ENCODE data around the gene NAT10. TPM values are rescaled to one million over a fixed set of nuclear protein-coding genes. Genes with fewer than 3 reads are reported as not detected.

NAT10 gene
- total and polyA plus RNA-seq, 7 experiments from 2014 or later: 33.8 to 104 (median 69.3) TPM

DNA sequence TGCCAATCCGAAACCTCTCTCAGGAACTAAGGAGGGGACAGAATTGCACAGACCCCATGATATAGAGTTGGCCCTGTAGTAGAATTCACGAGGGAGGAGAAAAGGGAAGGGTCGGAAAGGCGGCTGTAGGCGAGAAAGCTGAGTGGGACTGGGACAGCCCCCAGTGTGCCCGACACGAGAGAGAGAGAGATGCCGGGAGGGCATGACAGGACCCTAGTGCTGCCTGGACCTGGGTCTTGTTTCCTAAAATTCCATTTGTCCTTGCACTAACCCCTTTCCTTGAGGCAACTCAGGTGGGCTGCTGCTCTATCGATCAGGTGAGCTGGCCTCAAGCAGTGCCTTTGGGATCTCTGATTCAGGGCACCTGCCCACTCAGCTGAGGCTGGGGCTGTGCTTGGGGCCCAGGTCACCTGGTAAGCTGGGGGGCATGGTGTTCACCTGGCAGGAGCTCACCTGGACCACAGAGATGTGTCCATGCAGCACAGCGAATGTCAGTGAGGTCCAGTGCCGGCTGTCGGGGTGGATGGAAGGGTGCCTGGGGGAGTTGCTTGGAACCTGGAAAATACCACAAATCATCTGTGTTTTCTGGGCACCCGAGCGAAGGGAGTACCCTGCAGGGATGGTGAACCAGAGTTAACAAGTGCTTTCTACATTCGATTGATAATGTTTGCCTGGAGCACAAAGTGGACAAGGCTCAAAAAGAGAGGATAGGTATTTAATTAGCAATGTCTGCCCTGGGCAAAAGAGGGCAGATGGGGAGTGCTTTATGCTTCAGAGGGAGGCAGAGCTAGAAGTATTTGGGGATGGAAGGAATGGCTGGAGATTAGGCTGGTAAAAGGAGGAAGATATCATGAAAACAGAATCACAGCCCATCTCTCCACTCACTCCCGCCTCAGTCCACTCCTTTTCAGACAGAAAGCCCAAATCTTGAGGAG lies 61.6 kb downstream of the NAT10 start:
- Mint-ChIP-seq H3K9me3 (no peaks in the 10 kb centered on the region), H3K36me3 (no peaks in the 10 kb centered on the region), H3K27ac (peak overlapping the region in 1 of 9 donors; percentile 52), H3K4me3 (no peak overlapping the region), H3K27me3 (peaks cover 0 to 3% (median 0%) of the 10 kb centered on the region in 5 donors), H3K4me1 (no peaks in the 10 kb centered on the region)
- Histone ChIP-seq H3K4me3 (ENCODE audit: low read length) (no peak overlapping the region), H3K27ac (ENCODE audit: low read depth, low read length) (no peak overlapping the region), H3K27me3 (ENCODE audit: control insufficient read depth in 2 of 2, insufficient read depth in 2 of 2, low read length in 2 of 2) (no peaks in the 10 kb centered on the region), H3K9me3 (ENCODE audit: control insufficient read depth in 2 of 3, low read length in 3 of 3) (no peaks in the 10 kb centered on the region), H3K4me1 (ENCODE audit: control insufficient read depth in 2 of 2, insufficient read depth in 2 of 2, low read length in 2 of 2) (no peaks in the 10 kb centered on the region), H3K36me3 (ENCODE audit: control insufficient read depth in 2 of 3, insufficient read depth in 3 of 3, low read length in 3 of 3) (no peaks in the 10 kb centered on the region)
- intact Hi-C loops (cut with micrococcal nuclease): no loop called here
- no peak for DNase-seq
- CTCF ChIA-PET: interaction anchor here (0.6 kb wide), 1 partner anchor 365 kb away, joined by 3 read pairs; no protein-coding TSS in a partner anchor
- POLR2A ChIA-PET: no interaction called here
- ATAC-seq: no peak

DNA sequence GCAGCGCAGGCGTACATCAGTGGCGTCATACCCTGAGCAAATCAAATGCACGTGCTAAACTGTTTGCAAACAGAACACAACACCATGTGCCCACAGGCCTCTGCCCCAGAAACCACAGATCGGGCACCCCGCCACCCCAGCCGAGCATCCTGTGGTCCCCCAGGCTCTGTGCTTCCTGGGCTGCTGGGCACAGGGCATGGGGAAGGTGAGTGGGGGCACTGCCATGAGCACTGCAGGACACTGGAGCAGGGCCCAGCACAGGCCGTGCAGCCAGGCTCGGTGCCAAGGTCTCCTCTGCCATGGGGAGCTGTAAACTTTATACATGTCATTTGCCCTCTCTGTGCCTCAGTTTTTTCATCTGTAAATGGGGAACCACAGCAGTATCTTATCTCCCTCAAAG lies 62.5 kb downstream of the NAT10 start:
- DNase-seq (no peak), ATAC-seq (no peak)
- H3K36me3 ChIP-seq (ENCODE audit: control insufficient read depth in 2 of 3, insufficient read depth in 3 of 3, low read length in 3 of 3): no peaks in the 10 kb centered on the region
- no peaks in the 10 kb centered on the region for H3K9me3 ChIP-seq (ENCODE audit: control insufficient read depth in 2 of 3, low read length in 3 of 3)
- intact Hi-C loops (cut with micrococcal nuclease): no loop called here
- no peak overlapping the region for H3K4me3 ChIP-seq (ENCODE audit: low read length)
- ChIA-PET POLR2A (no interaction called here), CTCF (interaction anchor here (0.6 kb wide), 1 partner anchor 366 kb away, joined by 3 read pairs; no protein-coding TSS in a partner anchor)
- H3K27ac ChIP-seq (ENCODE audit: low read depth, low read length): no peak overlapping the region
- H3K27ac Mint-ChIP-seq: no peak overlapping the region
- H3K36me3 Mint-ChIP-seq: no peaks in the 10 kb centered on the region
- H3K9me3 Mint-ChIP-seq: no peaks in the 10 kb centered on the region
- H3K27me3 Mint-ChIP-seq: peaks cover 0 to 4% (median 0%) of the 10 kb centered on the region in 5 donors
- H3K27me3 ChIP-seq (ENCODE audit: control insufficient read depth in 2 of 2, insufficient read depth in 2 of 2, low read length in 2 of 2): no peaks in the 10 kb centered on the region
- no peak overlapping the region for H3K4me3 Mint-ChIP-seq
- H3K4me1 Mint-ChIP-seq: no peaks in the 10 kb centered on the region
- no peaks in the 10 kb centered on the region for H3K4me1 ChIP-seq (ENCODE audit: control insufficient read depth in 2 of 2, insufficient read depth in 2 of 2, low read length in 2 of 2)

DNA sequence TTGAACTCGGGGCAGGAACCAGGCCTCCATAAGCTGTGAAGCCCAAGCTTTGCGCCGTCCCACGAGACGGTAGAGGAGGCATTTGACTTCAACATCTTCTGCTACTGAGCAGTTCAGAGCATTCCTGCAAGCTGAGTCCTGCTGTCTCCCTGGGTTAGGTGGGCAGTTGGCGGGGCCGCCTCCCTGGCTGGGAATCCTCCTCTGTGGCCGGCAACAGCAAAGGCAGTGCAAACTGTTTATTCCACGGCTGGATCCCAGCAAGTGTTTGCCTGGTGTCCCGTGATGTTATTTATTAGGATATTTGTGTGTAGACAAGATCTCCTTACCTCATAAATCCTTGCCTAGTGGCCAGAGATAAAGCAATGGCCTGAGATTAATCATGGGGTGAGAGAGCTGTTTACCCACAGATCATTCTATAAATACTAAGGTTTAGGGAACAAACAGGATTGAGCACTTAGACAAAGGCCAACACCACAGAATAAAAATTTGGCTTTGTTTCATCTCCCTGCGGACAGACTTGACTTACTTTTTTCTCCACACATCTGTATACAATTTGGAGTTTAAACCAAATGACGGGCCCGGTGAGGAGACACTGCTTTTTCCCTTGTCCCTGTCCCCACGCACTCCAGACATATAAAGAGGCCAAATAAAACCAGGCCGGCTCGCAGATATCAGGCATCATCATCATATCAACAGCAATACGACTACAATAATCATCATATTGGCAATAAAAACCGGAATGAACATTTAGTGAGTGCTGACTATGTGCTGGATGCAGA lies 63.4 kb downstream of the NAT10 start:
- DNase-seq (no peak), ATAC-seq (no peak)
- peaks cover 0 to 4% (median 0%) of the 10 kb centered on the region in 5 donors for H3K27me3 Mint-ChIP-seq
- H3K4me3 Mint-ChIP-seq: no peak overlapping the region
- POLR2A ChIA-PET: no interaction called here
- peaks cover 0 to 3% (median 0%) of the 10 kb centered on the region in 7 donors for H3K4me1 Mint-ChIP-seq
- no peak overlapping the region for H3K27ac ChIP-seq (ENCODE audit: low read depth, low read length)
- H3K9me3 Mint-ChIP-seq: no peaks in the 10 kb centered on the region
- no peak overlapping the region for H3K4me3 ChIP-seq (ENCODE audit: low read length)
- no peaks in the 10 kb centered on the region for H3K4me1 ChIP-seq (ENCODE audit: control insufficient read depth in 2 of 2, insufficient read depth in 2 of 2, low read length in 2 of 2)
- H3K27me3 ChIP-seq (ENCODE audit: control insufficient read depth in 2 of 2, insufficient read depth in 2 of 2, low read length in 2 of 2): no peaks in the 10 kb centered on the region
- H3K36me3 ChIP-seq (ENCODE audit: control insufficient read depth in 2 of 3, insufficient read depth in 3 of 3, low read length in 3 of 3): no peaks in the 10 kb centered on the region
- no peak overlapping the region for H3K27ac Mint-ChIP-seq
- H3K9me3 ChIP-seq (ENCODE audit: control insufficient read depth in 2 of 3, low read length in 3 of 3): no peaks in the 10 kb centered on the region
- intact Hi-C loops (cut with micrococcal nuclease): no loop called here
- CTCF ChIA-PET: no interaction called here
- H3K36me3 Mint-ChIP-seq: no peaks in the 10 kb centered on the region

DNA sequence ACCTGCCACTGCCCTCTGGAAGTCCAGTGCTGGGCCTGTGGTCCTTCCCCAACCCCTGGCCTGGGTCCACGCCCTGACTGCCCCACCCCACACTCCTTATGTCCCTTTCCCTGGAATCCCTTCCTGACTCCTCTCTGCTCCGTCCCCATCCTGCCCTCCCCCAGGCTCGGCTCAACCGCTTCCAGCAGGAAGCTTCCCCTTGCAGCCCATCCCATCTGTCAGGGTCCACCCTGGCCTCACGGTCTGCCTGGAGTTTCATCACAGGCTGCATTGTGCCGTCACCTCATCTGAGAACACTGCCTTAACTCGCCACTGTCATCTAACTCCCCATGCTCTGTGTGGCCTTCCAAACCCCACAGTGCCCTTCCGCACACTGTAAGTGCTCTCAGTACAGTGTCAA lies 64.3 kb downstream of the NAT10 start:
- no peak overlapping the region for H3K4me3 Mint-ChIP-seq
- CTCF ChIA-PET: interaction anchor here (0.5 kb wide), 1 partner anchor 76 kb away, joined by 6 read pairs; no protein-coding TSS in a partner anchor
- DNase-seq (no peak), ATAC-seq (no peak)
- H3K4me1 Mint-ChIP-seq: peaks cover 0 to 7% (median 1%) of the 10 kb centered on the region in 7 donors
- peaks cover 0 to 4% of the 10 kb centered on the region in 2 donors for H3K4me1 ChIP-seq (ENCODE audit: control insufficient read depth in 2 of 2, insufficient read depth in 2 of 2, low read length in 2 of 2)
- intact Hi-C loops (cut with micrococcal nuclease): loop anchor here (5.0 to 10.0 kb wide), 2 partner anchors 117 to 295 kb away; partner anchors contain the start of gene CAPRIN1 (in 1 of the 2)
- H3K4me3 ChIP-seq (ENCODE audit: low read length): no peak overlapping the region
- H3K27me3 Mint-ChIP-seq: peaks cover 0 to 4% (median 0%) of the 10 kb centered on the region in 5 donors
- H3K36me3 Mint-ChIP-seq: no peaks in the 10 kb centered on the region
- H3K36me3 ChIP-seq (ENCODE audit: control insufficient read depth in 2 of 3, insufficient read depth in 3 of 3, low read length in 3 of 3): no peaks in the 10 kb centered on the region
- no peaks in the 10 kb centered on the region for H3K9me3 Mint-ChIP-seq
- H3K27me3 ChIP-seq (ENCODE audit: control insufficient read depth in 2 of 2, insufficient read depth in 2 of 2, low read length in 2 of 2): no peaks in the 10 kb centered on the region
- no peak overlapping the region for H3K27ac ChIP-seq (ENCODE audit: low read depth, low read length)
- POLR2A ChIA-PET: no interaction called here
- no peak overlapping the region for H3K27ac Mint-ChIP-seq
- no peaks in the 10 kb centered on the region for H3K9me3 ChIP-seq (ENCODE audit: control insufficient read depth in 2 of 3, low read length in 3 of 3)

DNA sequence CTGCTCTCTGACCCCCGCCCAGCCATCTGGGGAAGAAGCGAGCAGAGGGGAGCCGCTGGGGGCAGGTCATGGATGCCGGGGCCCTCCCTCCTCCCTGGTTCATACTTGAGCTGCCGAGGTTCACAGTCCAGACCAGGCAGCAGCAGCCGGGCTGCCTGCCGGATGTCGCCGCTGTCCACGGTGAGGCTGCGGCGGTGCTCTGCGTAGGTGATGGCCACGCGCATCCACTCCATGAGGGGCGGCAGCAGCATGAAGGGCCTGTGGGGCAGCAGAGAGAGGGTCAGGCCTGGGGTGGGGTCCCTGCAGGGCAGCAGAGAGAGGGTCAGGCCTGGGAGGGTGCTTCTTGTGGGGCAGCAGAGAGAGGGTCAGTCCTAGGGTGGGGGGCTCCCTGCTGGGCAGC lies 67.6 kb downstream of the NAT10 start:
- ATAC-seq: no peak
- Mint-ChIP-seq H3K27me3 (peaks cover 0 to 6% (median 0%) of the 10 kb centered on the region in 5 donors), H3K36me3 (no peaks in the 10 kb centered on the region), H3K4me1 (peaks cover 0 to 18% (median 4%) of the 10 kb centered on the region in 7 donors), H3K27ac (no peak overlapping the region), H3K4me3 (no peak overlapping the region), H3K9me3 (no peaks in the 10 kb centered on the region)
- H3K36me3 ChIP-seq (ENCODE audit: control insufficient read depth in 2 of 3, insufficient read depth in 3 of 3, low read length in 3 of 3): no peaks in the 10 kb centered on the region
- CTCF ChIA-PET: interaction anchor here (0.6 to 3.0 kb wide), 5 partner anchors 19 to 188 kb away, joined by 3 to 13 read pairs (median 8); partner anchors contain the start of gene ABTB2
- H3K9me3 ChIP-seq (ENCODE audit: control insufficient read depth in 2 of 3, low read length in 3 of 3): no peaks in the 10 kb centered on the region
- no peak overlapping the region for H3K27ac ChIP-seq (ENCODE audit: low read depth, low read length)
- no peaks in the 10 kb centered on the region for H3K27me3 ChIP-seq (ENCODE audit: control insufficient read depth in 2 of 2, insufficient read depth in 2 of 2, low read length in 2 of 2)
- POLR2A ChIA-PET: no interaction called here
- no peak for DNase-seq
- H3K4me3 ChIP-seq (ENCODE audit: low read length): no peak overlapping the region
- intact Hi-C loops (cut with micrococcal nuclease): loop anchor here (5.0 to 10.0 kb wide), 2 partner anchors 121 to 292 kb away; partner anchors contain the start of gene CAPRIN1 (in 1 of the 2)
- H3K4me1 ChIP-seq (ENCODE audit: control insufficient read depth in 2 of 2, insufficient read depth in 2 of 2, low read length in 2 of 2): peaks cover 0 to 4% of the 10 kb centered on the region in 2 donors

DNA sequence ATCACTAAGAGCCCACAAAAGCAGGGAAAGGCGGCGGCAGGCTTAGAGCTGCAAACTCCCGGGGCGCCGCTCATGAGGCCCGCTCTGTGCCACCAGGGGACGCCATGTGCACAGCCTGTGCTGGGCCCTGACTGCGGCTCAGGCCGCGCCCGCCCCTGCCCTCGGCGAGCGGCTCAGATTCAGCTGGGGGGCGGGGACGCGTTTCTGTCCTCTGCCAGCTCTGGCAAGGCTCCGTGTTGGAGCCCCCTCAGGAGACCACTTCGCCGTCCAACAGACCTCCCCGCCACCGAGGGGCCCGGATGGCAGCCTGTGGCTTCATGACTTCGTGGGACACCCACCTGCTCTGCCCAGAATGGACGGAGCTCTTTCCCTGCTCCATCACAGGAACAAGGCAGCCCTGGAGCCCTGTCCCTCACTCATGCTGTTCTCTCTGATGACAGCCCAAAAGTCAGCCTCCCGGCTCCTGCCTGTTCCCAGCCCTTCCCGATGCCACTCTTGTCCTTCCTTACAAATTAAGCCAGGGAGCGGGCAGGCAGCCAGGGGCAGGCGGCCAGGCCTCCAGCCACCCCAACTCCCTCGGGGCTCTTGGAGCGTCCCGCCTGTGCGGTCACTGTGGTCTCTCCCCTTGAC lies 69.1 kb downstream of the NAT10 start:
- ChIA-PET POLR2A (interaction anchor here (0.8 to 1.7 kb wide), 2 partner anchors 183 to 187 kb away, joined by 4 to 22 read pairs; partner anchors contain the start of gene ABTB2), CTCF (interaction anchor here (0.6 to 3.0 kb wide), 21 partner anchors 10 to 400 kb away, joined by 3 to 26 read pairs (median 4); partner anchors contain the start of genes ABTB2 and FBXO3)
- H3K4me1 ChIP-seq (ENCODE audit: control insufficient read depth in 2 of 2, insufficient read depth in 2 of 2, low read length in 2 of 2): peaks cover 0 to 4% of the 10 kb centered on the region in 2 donors
- intact Hi-C loops (cut with micrococcal nuclease): loop anchor here (1.0 to 10.0 kb wide), 11 partner anchors 74 to 366 kb away; partner anchors contain the start of gene CAPRIN1 (in 1 of the 2)
- H3K4me3 Mint-ChIP-seq: peak overlapping the region; percentile 21 to 81 (median 67)
- peaks cover 0 to 6% (median 0%) of the 10 kb centered on the region in 5 donors for H3K27me3 Mint-ChIP-seq
- H3K36me3 ChIP-seq (ENCODE audit: control insufficient read depth in 2 of 3, insufficient read depth in 3 of 3, low read length in 3 of 3): no peaks in the 10 kb centered on the region
- no peaks in the 10 kb centered on the region for H3K36me3 Mint-ChIP-seq
- no peak overlapping the region for H3K27ac ChIP-seq (ENCODE audit: low read depth, low read length)
- H3K4me3 ChIP-seq (ENCODE audit: low read length): no peak overlapping the region
- peaks cover 0 to 21% (median 4%) of the 10 kb centered on the region in 7 donors for H3K4me1 Mint-ChIP-seq
- no peaks in the 10 kb centered on the region for H3K9me3 ChIP-seq (ENCODE audit: control insufficient read depth in 2 of 3, low read length in 3 of 3)
- DNase-seq (peak; percentile 60 to 83 (median 73)), ATAC-seq (peak; percentile 99)
- no peak overlapping the region for H3K27ac Mint-ChIP-seq
- no peaks in the 10 kb centered on the region for H3K27me3 ChIP-seq (ENCODE audit: control insufficient read depth in 2 of 2, insufficient read depth in 2 of 2, low read length in 2 of 2)
- H3K9me3 Mint-ChIP-seq: no peaks in the 10 kb centered on the region
